Measurements from ENCODE around the gene ANKRD33B. TPM values are rescaled to one million over a fixed set of nuclear protein-coding genes. Genes with fewer than 3 reads are reported as not detected.
"Not testable (repeated sequence)": the region's sequence is repeated elsewhere in the genome, so short reads cannot be mapped to it uniquely, and the experiment has no call there.

The ANKRD33B gene
- total RNA-seq, 2 experiments from 2014 or later: 22.9 to 23.2 TPM

DNA sequence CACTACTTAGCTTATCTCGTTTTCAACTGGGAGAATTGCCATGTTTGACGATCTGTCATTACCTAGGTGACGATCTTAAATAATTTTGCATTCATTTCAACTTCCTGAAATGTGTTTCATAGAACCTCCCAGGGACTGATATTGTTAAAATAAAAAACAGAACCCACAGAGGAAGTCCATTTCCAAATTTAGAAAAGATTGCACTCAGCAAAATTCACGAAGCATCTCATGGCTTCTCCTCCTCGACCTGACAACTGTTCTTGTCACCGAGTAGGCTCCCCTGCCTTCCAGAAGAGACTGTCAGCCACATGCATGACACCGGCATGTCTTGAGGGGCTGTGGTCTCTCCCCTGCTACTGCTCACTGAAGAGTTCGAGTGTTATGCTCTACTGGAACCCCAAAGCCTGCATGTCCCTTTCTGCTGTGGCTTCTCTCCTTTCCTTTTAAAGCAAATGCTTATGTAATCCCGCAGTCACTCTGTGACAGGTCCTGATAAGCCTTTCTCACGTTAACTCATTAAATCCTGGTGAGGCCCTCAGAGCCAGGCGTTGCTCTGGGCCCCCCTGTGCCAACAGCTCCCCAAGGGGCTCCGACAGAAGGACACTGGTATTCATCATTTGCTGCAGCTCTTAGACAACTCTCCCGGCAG is 26.8 kb upstream of the ANKRD33B start:
- ChIA-PET POLR2A (no interaction called here), CTCF (interaction anchor here (0.6 kb wide), 1 partner anchor 85 kb away, joined by 3 read pairs; no protein-coding TSS in a partner anchor)

DNA sequence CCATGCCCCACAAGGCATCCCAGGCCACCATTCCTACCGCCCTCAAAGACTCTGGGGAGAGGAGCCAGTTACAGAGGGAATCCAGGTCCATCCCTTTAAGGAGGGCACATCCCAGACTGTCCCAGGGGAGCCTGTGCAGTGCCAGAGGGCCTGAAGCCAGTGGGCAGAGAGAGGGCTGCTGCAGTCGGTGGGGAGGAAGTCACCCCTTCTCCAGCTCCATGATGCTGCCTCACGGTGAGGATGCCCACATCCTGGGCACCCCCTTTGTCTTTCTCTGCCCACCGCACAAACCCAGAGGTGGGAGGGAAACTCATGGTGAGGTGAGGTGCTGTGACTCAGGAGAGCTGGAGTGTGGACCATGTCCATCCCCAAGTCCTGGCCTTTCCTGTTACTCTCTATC is 26.2 kb upstream of the ANKRD33B start:
- ChIA-PET CTCF (no interaction called here), POLR2A (no interaction called here)

DNA sequence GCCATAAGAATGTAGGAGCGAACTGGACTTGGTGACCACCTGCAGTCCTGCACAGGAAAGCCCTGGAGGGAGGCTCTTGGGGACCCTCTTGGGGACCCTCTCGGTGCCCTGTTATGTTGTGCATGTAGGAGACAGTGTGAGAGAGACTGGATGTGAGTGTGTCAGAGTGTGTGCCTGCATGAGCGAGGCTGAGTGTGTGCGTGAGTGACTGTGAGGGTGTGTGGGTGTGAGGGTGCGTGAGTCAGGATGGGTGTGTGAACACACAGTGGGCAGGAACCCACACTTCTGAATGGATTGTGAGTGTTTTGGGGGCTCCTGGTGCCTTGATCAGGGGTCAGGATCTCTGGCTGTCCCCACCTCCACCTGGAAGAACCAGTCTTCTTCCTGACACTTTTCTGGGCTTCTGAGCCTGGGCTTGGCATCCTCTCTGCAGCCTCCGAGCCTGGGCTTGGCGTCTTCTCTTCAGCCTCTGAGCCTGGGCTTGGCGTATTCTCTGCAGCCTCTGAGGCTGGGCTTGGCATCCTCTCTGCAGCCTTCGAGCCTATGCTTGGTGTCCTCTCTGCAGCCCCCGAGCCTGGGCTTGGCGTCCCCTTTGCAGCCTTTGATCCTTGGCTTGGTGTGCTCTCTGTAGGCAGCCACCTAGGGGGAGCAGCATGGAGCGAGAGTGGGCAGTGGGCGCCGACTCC is 25.6 kb upstream of the ANKRD33B start:
- ChIA-PET CTCF (no interaction called here), POLR2A (no interaction called here)

DNA sequence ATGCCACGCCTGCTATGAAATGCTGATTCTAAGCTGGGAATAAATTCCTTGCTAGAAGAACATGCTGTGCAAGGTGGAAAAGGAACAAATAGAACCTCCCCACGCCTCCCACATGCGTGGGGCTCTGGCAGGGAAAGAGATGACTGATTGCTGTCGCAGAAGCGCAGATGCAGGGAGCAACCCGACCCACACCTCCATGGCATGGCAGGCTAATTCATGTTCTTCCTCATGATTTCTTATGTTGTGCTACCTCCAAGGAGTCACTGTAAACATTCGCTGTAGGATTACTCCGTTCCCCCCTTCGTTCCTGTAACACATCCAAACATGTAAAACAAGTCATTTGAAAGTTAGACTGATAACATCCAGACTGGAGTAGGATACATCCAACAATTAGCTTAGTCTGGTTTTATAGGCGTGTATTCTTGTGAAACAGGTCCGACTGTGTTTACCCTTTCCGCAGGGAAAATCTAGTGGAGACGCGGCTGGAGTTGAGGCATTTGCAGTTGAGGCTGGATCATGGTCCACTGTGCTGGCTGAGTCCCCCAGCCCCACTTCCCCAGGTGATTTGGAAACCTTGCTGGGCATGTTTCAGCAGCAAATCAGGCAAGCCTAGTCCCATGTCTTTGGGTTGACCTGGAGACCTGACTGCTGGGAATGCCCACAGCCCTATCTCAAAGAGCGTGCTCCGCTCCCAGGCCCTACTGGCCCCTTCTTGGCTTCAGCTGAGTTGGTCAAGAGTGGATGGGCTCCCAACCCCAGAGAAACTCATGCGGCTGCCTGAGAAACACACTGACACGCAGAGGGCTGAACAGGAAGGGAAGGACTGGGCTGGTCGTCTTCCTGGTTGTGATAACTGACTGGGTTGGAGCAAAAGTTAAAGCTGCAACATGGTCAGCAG is 24.8 kb upstream of the ANKRD33B start:
- ChIA-PET POLR2A (no interaction called here), CTCF (no interaction called here)

DNA sequence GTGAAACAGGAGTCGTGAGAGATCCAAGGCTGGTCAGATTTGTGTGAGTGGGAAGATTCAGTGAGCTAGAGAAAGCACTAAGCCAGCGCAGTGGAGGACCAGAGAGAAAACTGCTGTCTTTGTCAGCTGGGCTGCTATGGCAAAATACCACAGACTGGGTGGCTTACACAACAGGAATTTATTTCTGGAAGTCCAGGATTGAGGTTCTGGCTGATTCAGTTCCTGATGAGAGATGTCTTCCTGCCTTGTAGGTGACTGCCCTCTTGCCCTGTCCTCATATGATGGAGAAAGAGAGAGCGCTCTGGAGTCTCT is 24.2 kb upstream of the ANKRD33B start:
- ChIA-PET POLR2A (no interaction called here), CTCF (no interaction called here)

DNA sequence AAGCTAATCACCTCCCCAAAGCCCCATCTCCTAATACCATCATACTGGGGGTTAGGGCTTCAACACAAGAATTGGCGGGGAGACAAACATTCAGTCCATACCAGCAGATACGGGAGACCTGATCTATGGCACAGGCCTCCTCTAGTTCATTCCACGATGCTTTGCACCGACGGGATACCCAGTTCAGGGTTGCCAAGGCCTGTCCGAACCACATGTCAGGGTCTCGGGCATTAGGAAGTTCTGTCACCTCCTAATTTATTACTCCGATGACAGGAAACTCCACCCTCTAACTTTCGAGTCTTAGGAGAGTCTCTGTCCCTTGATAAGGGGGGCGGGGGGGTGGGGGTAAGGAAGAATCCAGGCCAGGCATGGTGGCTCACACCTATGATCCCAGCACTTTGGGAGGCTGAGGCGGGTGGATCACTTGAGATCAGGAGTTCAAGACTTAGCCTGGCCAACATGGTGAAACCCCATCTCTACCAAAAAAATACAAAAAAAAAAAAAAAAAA is 23.8 kb upstream of the ANKRD33B start:
- ChIA-PET POLR2A (no interaction called here), CTCF (interaction anchor here (0.7 kb wide), 1 partner anchor 11 kb away, joined by 3 read pairs; no protein-coding TSS in a partner anchor)

DNA sequence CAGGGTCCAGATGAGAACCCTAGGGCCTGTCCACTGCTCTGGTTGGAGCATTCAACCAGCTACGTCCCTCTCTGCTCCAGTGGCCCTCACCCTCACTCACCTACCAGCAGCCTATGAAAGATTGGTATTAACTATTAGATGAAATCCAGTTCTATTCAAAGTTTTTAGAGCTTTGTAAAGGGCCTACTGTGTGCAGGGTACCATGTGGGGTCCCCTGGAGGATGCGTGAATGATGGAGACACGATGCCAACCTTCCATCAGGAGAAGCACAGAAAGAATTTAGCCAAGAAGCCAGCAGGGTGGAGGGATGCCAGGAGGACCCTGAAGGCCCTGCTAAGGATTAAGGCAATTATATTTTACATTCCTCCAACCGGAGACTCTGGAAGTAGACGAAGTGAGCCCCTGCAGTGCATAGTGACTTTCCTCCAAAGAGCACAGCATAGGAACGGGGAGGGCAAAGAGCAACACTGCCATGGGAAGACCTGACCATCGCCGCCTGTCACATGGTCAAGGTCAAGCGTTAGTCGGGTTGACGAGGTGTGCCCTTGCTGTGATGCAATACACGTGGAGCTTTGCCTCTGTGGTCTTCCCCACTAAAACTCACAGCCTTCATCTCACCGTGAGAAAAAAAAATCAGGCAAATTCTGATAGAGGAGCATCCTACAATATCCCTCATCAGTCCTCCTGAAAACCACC is 22.8 kb upstream of the ANKRD33B start:
- POLR2A ChIA-PET: no interaction called here
- CTCF ChIA-PET: interaction anchor here (0.7 kb wide), 1 partner anchor 10 kb away, joined by 3 read pairs; no protein-coding TSS in a partner anchor

DNA sequence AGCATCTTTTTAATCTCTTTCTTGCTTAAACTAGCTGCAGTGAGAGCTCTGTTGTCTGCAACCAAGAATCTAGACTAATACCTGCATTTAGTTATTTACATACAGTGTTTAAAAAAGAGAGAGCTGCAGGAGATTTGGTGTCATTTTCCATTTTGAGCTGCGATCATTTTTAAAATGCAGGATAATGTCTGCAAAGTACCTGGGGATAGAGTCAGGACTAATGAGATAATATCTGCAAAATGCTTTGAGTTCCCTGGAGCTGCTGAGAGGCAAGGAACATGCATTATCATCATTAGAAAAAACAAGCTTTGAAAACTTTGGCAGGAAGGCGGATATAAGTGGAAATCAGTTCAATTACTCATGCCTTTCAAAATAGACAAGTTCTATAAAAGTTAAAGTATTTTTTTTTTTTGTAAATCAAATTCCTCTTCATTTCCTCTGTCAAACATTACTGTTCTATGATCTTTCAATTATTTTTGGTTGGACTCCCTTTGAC is 21.8 kb upstream of the ANKRD33B start:
- ChIA-PET POLR2A (no interaction called here), CTCF (interaction anchor here (1.2 kb wide), 1 partner anchor 17 kb away, joined by 3 read pairs; no protein-coding TSS in a partner anchor)

DNA sequence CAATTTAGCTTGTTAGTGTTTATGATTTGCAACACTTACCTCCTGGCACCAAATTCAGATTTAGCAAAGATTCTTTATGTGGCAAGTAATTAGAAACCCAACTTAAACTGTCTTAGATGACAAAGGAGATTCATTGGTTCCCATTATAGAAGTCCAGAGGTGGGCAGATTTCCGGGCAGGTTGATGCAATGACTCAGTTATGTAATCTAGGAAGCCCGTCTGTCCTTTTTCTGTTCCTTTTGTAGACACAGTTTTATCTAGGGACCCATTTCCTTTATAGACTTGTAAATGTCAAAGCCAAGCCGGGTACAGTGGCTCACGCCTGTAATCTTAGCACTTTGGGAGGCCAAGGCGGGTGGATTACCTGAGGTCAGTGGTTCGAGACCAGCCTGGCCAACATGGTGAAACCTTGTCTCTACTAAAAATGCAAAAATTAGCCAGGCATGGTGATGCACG is 20.3 kb upstream of the ANKRD33B start:
- ChIA-PET POLR2A (no interaction called here), CTCF (no interaction called here)

DNA sequence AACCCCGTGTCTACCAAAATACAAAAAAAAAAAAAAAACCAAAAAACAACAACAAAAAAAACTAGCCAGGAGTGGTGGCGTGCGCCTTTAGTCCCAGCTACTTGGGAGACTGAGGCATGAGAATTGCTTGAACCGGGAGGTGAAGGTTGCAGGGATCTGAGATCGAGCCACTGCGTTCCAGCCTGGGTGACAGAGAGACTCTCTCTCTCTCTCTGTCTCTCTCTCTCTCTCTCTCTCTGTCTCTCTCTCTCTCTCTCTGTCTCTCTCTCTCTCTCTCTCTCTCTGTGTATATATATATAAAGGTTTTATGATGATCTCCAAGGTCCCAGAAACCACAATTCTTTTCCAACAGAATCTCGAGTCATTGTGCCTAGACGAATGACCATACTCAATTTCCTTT is 18.8 kb upstream of the ANKRD33B start:
- ChIA-PET CTCF (interaction anchor here (1.2 kb wide), 1 partner anchor 108 kb away, joined by 3 read pairs; no protein-coding TSS in a partner anchor), POLR2A (no interaction called here)

DNA sequence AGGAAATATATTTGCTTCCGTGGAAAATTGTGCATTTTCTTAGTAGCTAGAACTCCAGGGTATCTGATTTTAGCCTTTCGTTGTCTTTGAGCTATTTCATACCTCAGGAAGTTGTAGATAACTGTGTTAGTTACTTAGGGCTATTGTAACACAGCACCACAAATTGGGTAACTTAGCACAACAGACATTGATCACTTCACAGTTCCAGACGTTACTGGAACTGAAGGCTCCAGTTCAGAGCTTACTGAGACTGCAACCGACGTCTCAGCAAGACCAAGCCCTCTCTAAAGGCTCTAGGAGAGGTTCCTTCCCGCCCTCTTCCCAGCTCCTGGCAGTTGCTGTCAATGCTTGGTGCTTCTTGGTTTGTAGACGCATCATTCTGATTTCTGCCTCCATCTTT is 17.7 kb upstream of the ANKRD33B start:
- CTCF ChIA-PET: interaction anchor here (0.8 kb wide), 1 partner anchor 15 kb away, joined by 4 read pairs; no protein-coding TSS in a partner anchor
- POLR2A ChIA-PET: no interaction called here

DNA sequence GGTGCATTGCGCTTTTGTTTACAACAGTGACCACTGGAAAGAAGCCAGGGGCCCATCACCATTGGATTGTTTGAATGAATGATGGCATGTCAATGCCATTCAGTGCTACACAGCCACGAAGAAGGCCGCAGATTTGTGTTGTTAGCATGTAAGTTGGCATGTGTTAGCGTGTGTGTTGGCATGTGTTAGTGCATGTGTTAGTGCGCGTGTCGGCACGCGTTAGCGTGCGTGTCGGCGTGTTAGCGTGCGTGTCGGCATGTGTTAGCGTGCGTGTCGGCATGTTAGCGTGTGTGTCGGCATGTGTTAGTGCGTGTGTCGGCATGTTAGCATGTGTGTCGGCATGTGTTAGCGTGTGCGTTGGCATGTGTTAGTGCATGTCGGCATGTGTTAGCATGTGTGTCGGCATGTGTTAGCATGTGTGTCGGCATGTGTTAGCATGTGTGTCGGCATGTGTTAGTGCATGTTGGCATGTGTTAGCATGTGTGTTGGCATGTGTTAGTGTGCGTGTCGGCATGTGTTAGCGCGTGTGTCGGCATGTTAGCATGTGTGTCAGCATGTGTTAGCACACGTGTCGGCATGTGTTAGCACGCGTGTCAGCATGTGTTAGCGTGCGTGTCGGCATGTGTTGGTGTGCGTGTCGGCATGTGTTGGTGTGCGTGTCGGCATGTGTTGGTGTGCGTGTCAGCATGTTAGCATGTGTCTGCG is 15.3 kb upstream of the ANKRD33B start:
- CTCF ChIA-PET: no interaction called here
- POLR2A ChIA-PET: no interaction called here

DNA sequence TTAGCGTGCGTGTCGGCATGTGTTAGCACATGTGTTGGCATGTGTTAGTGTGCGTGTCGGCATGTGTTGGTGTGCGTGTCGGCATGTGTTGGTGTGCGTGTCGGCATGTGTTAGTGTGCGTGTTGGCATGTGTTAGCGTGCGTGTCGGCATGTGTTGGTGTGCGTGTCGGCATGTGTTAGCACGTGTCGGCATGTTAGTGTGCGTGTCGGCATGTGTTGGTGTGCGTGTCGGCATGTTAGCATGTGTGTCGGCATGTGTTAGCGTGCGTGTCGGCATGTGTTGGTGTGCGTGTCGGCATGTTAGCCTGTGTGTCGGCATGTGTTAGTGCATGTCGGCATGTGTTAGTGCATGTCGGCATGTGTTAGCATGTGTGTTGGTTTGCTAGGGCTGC is 14.8 kb upstream of the ANKRD33B start:
- POLR2A ChIA-PET, CTCF ChIA-PET: not testable (repeated sequence)

DNA sequence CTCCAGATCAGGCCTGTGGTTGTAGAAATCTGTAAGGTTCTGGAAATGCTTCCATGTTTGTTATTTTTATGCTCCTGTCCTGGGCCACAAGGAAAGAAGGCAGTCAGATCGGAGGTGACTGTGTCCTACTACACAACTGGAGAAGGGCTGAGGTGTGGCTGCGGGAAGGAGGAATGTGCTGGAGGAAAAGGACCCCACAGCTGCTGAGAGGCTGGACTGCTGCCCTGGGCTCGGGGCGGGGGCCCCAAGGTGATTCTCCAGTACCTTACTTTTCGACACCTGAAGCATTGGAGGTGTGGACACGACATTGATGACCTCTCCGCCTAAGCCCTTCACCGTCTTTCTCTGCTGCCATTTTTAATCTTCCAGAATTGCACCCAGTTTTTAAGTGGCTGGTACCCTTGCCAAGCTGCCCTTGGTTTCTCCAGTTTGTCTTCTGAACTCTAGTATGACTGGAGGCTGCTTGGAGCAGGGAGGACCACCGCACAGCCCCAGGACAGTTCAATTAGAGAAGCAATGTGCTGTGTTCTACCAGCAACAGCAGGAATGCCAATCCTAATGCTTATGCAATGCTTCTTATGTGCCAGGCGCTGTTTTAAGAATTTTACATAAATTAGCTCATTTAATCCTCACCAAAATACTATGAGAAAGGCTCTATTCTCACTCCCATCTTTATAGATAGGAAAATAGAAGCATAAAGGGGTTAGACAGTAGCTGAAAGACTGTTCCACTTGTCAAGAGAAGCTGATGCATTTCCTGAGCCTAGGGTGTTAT is 13.5 kb upstream of the ANKRD33B start:
- CTCF ChIA-PET: no interaction called here

DNA sequence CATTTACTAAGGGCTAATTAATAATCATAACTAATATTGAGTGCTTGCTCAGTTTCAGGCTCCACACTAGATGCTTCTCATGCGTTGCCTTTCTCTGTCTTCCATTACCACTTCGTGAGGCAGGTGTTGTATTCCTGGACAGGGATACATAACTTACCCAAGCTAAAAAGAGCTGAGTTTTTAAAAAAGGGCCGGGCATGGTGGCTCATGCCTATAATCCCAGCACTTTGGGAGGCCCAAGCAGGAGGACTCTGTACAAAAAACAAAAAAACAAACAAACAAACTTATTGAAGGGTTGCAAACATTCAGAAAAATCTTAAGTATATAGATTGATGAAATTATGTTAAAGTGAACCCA is 12.1 kb upstream of the ANKRD33B start:
- POLR2A ChIA-PET: interaction anchor here (0.6 kb wide), 1 partner anchor 789 kb away, joined by 3 read pairs; no protein-coding TSS in a partner anchor
- CTCF ChIA-PET: interaction anchor here (0.6 kb wide), 1 partner anchor 11 kb away, joined by 3 read pairs; no protein-coding TSS in a partner anchor

More for the DNA sequence above, 13.5 kb upstream of the ANKRD33B start:
- POLR2A ChIA-PET: interaction anchor here (0.6 kb wide), 1 partner anchor 14 kb away, joined by 3 read pairs; no protein-coding TSS in a partner anchor

DNA sequence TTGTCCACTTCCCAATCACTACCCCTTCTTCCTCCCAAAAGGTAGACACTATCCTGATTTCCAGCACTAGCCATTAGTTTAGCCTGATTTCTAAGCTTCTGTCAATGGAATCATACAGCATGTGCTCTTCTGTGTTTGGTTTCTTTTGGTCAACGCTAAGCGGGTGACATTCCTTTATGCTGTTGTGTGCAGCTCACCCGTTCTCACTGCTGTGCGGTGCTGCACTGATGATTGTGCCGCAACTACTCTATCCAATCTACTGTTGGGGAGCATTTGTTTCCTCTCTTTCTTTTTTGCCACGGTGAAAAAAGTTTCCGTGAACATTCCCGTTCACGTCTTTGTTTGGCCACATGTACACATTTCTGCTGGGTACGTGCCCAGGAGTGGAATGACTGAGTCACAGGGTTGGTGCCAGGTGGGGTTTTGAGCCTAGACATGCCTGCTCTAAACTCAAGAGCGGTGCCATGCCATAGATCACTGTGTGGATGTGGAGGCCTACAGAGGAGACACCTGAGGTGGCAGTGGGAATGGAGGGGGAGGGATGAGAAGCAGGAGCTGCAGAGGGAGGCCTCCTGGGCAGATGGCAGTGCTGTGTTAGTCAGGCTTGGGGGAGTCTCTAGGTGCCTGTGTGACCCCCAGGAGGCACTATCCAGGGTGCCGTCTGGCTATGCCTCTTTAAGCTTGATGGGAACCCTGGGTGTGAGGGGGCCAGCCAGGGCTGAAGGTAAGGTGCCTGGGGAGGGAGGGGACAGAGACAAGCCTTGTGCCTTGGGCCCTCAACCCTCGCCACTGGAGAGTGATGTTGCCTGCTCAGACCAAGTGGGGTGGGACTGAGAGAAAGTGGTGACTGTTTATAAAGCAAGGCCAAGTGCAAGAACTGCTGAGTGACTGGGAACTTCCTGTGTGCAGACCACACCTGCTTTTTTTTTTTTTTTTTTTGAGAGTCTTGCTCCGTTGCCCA is 11.4 kb upstream of the ANKRD33B start:
- ChIA-PET CTCF (no interaction called here), POLR2A (no interaction called here)

DNA sequence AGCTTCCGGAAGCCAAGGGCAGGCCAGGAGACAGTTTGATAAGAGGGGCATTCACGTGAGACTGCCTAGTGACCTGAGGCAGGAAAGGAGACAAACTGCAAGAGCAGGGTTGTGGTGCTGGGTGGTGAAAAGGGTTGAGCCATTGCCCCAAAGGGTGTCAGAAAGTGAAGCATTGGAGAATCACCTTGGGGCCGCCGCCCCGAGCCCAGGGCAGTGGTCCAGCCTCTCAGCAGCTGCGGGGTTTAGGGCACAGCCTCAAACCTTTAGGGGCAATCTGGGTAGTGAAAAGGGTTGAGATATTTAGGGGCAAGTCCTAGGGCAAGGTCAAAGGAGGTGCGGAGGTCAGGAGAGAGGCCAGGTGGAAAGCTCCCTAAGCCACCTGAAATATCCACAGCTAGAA is 10.4 kb upstream of the ANKRD33B start:
- CTCF ChIA-PET: no interaction called here

More for the DNA sequence above, 10.4 kb upstream of the ANKRD33B start:
- POLR2A ChIA-PET: no interaction called here

Data from activated CD8-positive, alpha-beta memory T cell treated with anti-CD3 and anti-CD28 coated beads for 36 hours (primary cell).